Lung microvascular endothelial cell (primary cell): ENCODE data around the gene RNU7-1. TPM values are rescaled to one million over a fixed set of nuclear protein-coding genes. Genes with fewer than 3 reads are reported as not detected.
"Not testable (repeated sequence)": the region's sequence is repeated elsewhere in the genome, so short reads cannot be mapped to it uniquely, and the experiment has no call there.

Experiments used
- DNase-seq, 2 donors: peaks; one replicate each; pipeline versions ENCODE4 v3.0.0 to v3.0.0-alpha.2; 2010; ENCODE audit warnings: low read depth in 2 of 2
- total RNA-seq: library from RNA; depleted of rRNA; stranded (reverse); fragments of >200 nt; gene quantifications from 2 replicates; pipeline ENCODE4 v1.2.1, GENCODE V29; 2014

Gene RNU7-1
- total RNA-seq: not detected in 2 replicates

- peak; percentile 89 to 93 for DNase-seq
Observed at GRCh38 chr12:6943722-6944380, at the start of gene RNU7-1, which contains the start of gene C12orf57. TSS of gene RNU7-1 (plus strand) at chr12:6943816. TSS of gene C12orf57 (plus strand) at chr12:6944022. CDS start at chr12:6944122, 100 bp downstream.

GRCh38 chr12:6894321-6894720, 49.3 kb upstream of the RNU7-1 start:
- DNase-seq: no peak

GRCh38 chr12:6896846-6897435, 46.7 kb upstream of the RNU7-1 start:
- no peak for DNase-seq

- DNase-seq: no peak
Observed at GRCh38 chr12:6899427-6899826, 44.2 kb upstream of the RNU7-1 start.

- DNase-seq: peak; percentile 86 to 89
Observed at GRCh38 chr12:6899837-6900519, 43.6 kb upstream of the RNU7-1 start.

- DNase-seq: no peak
Observed at GRCh38 chr12:6902448-6902847, 41.2 kb upstream of the RNU7-1 start.

- no peak for DNase-seq
Observed at GRCh38 chr12:6903722-6904121, 39.9 kb upstream of the RNU7-1 start.

GRCh38 chr12:6904280-6905276, 39.0 kb upstream of the RNU7-1 start, which contains the start of gene LRRC23:
TSS of gene LRRC23 (plus strand) at chr12:6904822. CDS start at chr12:6905634, 812 bp downstream.
- DNase-seq: peak; percentile 93 to 96

- DNase-seq: no peak
Observed at GRCh38 chr12:6905414-6906040, 38.1 kb upstream of the RNU7-1 start.

- DNase-seq: not testable (repeated sequence)
Observed at GRCh38 chr12:6908141-6908540, 35.5 kb upstream of the RNU7-1 start.

- DNase-seq: no peak
Observed at GRCh38 chr12:6909421-6910145, 34.0 kb upstream of the RNU7-1 start.

- no peak for DNase-seq
Observed at GRCh38 chr12:6912164-6912935, 31.3 kb upstream of the RNU7-1 start.

GRCh38 chr12:6914246-6914946, 29.2 kb upstream of the RNU7-1 start, which contains the start of gene ENO2:
TSS of gene ENO2 (plus strand) at chr12:6914580. CDS start at chr12:6915833, 1,253 bp downstream.
- peak; percentile 60 to 69 for DNase-seq

- no peak for DNase-seq
Observed at GRCh38 chr12:6914947-6915788, 28.4 kb upstream of the RNU7-1 start.

- no peak for DNase-seq
Observed at GRCh38 chr12:6915789-6916285, 27.8 kb upstream of the RNU7-1 start.

- no peak for DNase-seq
Observed at GRCh38 chr12:6916426-6917200, 27.0 kb upstream of the RNU7-1 start.
